Activated CD4-positive, alpha-beta memory T cell treated with anti-CD3 and anti-CD28 coated beads, Interleukin-2, amount 10 ng/mL, durations not matched to agents 7 days and 5 days (primary cell): Measurements from ENCODE around the gene KRT222. TPM values are rescaled to one million over a fixed set of nuclear protein-coding genes. Genes with fewer than 3 reads are reported as not detected.

Experiments used
- CTCF ChIA-PET: fragments of 350-600 bp; sonication (Branson Sonifier 250); formaldehyde crosslinking; loops from one replicate; lab custom pipeline; 2021; ENCODE audit warnings: antibody characterized with exemption, inconsistent platforms; lab: Charles Lee
- POLR2A ChIA-PET: fragments of 350-600 bp; sonication (Branson Sonifier 250); formaldehyde crosslinking; loops from one replicate; lab custom pipeline; 2021; ENCODE audit warnings: antibody characterized with exemption; lab: Charles Lee
- DNase-seq: peaks from one replicate; pipeline ENCODE4 v3.0.0-alpha.2; 2020
- H3K27ac Mint-ChIP-seq: one replicate; pipeline ENCODE4 v1.8.0; 2021; ENCODE audit warnings: mild to moderate bottlenecking, mixed read lengths
- H3K27me3 Mint-ChIP-seq: one replicate; pipeline ENCODE4 v1.8.0; 2021; ENCODE audit warnings: mixed read lengths
- H3K36me3 Mint-ChIP-seq: one replicate; pipeline ENCODE4 v1.8.0; 2021; ENCODE audit warnings: low read depth, mixed read lengths
- H3K4me1 Mint-ChIP-seq: one replicate; pipeline ENCODE4 v1.8.0; 2021; ENCODE audit warnings: mixed read lengths
- H3K4me3 Mint-ChIP-seq: one replicate; pipeline ENCODE4 v1.8.0; 2021; ENCODE audit warnings: mild to moderate bottlenecking, mixed read lengths
- H3K9me3 Mint-ChIP-seq: one replicate; pipeline ENCODE4 v1.8.0; 2021; ENCODE audit warnings: mixed read lengths
- total RNA-seq, 2 experiments: library from RNA; stranded (reverse); gene quantifications; one replicate each; pipeline ENCODE4 v1.2.3, GENCODE V29; 2021

Gene KRT222
- total RNA-seq, 2 experiments from 2014 or later = not detected

DNA sequence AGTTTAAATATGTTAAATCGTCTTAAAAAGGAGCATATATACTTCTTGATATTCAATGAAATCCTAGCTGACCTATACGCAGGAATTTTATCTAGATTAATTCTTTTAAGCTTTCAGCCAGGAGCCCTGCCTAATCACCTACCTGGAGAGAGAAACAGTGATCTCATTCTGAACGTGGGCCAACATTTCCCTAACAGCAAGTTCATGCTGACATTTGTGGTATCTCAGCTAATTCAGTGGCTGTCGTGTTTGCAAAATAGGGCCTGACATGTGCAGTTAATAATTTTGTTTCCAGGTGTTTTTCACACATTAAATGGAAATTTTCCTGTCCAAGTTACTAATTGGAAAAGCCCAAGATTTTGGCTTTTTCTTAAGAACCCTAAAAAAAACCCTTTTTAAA, 21.2 kb upstream of the KRT222 start:
- DNase-seq = no peak
- H3K4me1 Mint-ChIP-seq = no peaks in the 10 kb centered on the region
- H3K4me3 Mint-ChIP-seq = no peak overlapping the region
- H3K9me3 Mint-ChIP-seq = no peaks in the 10 kb centered on the region
- H3K36me3 Mint-ChIP-seq = no peaks in the 10 kb centered on the region
- CTCF ChIA-PET = interaction anchor here (1.2 to 1.3 kb wide), 2 partner anchors 10 to 65 kb away, joined by 3 read pairs; no protein-coding TSS in a partner anchor
- POLR2A ChIA-PET = no interaction called here
- H3K27me3 Mint-ChIP-seq = peaks cover 19% of the 10 kb centered on the region
- no peak overlapping the region for H3K27ac Mint-ChIP-seq

DNA sequence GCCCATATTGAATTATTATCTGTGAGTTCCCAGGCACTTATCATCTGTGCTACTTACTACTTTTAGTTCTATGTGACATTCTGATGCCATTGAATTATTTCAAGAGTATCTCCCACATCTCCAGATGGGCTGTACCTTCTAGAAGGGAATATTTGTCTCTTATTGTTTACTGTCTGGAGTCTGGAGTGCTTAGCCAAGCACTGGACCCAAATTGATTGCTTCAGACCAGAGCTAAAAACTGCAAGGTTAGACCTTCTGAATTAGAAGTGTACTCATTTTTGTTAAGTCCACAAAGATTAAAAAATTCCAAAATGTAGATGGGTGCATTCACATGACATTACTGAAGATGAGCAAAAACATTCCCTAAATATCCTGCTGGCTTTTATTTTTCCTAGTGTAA, 16.0 kb upstream of the KRT222 start:
- Mint-ChIP-seq H3K27me3 (peaks cover 37% of the 10 kb centered on the region), H3K4me1 (peaks cover 3% of the 10 kb centered on the region), H3K4me3 (no peak overlapping the region), H3K27ac (no peak overlapping the region), H3K36me3 (no peaks in the 10 kb centered on the region), H3K9me3 (no peaks in the 10 kb centered on the region)
- DNase-seq = no peak
- ChIA-PET CTCF (no interaction called here), POLR2A (no interaction called here)

DNA sequence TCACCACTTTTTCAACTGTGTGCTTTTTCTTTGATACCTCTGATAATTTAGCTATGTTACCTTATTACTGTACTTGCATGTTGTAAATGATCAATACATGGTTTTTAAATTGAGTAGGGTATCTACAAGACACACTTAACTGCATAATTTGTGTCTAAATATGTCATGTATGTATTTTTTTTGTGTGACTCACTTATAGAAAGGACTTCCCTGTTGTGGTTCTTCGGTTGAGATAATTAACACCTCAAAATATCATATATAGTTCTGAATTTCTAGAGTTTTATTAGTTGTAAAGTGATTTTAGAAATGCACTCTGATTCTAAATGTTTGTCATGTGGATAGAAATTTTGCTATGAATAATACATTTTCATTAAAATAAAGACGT, 14.5 kb upstream of the KRT222 start:
- ChIA-PET POLR2A (no interaction called here), CTCF (no interaction called here)
- Mint-ChIP-seq H3K36me3 (no peaks in the 10 kb centered on the region), H3K4me1 (peaks cover 3% of the 10 kb centered on the region), H3K27me3 (peaks cover 46% of the 10 kb centered on the region), H3K4me3 (no peak overlapping the region), H3K27ac (no peak overlapping the region), H3K9me3 (no peaks in the 10 kb centered on the region)
- no peak for DNase-seq

DNA sequence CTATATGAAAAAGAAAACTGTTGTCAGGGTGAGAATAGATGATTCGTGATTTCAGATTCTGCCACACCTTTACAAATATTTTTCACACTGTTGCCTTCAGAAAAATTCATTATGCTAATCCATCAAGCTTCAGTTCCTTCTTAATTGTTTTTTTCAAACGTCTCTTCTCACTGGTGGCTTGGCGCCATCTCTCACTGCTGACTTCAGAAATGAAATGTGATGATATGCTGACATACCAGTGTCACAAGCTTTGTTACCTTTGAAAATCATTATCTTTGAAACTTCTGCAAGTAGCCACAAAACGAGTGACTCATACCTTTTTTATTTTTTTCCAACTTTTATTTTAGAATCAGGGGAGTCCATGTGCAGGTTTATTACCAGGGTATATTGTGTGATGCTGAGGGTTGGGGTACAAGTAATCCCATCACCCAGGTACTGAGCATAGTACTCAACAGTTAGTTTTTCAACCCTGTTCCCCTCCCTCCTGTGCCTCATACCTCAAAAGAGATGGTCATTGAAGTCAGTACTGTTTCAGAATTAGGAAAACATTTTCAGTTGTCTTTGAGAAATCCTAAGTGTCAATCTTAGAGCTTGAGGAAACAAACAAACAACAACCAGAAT, 14.0 kb upstream of the KRT222 start:
- Mint-ChIP-seq H3K4me3 (no peak overlapping the region), H3K4me1 (peaks cover 3% of the 10 kb centered on the region), H3K9me3 (no peaks in the 10 kb centered on the region), H3K36me3 (no peaks in the 10 kb centered on the region), H3K27me3 (peaks cover 50% of the 10 kb centered on the region), H3K27ac (no peak overlapping the region)
- ChIA-PET POLR2A (no interaction called here), CTCF (no interaction called here)
- no peak for DNase-seq

DNA sequence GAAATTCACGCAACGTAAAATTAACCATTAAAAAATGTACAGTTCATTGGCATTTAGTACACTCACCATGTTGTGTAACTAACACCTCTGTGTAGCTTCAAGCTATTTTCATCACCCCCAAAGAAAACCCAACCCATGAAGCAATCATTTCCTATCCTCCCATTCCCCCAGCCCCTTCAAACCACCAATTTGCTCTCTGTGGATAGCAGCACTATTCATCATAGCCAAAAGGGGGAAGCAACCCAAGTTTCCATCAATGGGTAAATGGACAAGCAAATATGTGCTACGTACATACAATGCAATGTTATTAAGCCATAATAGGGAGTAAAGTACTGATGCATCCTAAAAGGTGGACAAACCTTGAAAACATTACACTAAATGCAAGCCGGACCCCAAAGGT, 10.9 kb upstream of the KRT222 start:
- DNase-seq = no peak
- no peaks in the 10 kb centered on the region for H3K36me3 Mint-ChIP-seq
- H3K27me3 Mint-ChIP-seq = peaks cover 51% of the 10 kb centered on the region
- H3K4me3 Mint-ChIP-seq = no peak overlapping the region
- H3K9me3 Mint-ChIP-seq = no peaks in the 10 kb centered on the region
- ChIA-PET POLR2A (no interaction called here), CTCF (no interaction called here)
- H3K4me1 Mint-ChIP-seq = peaks cover 3% of the 10 kb centered on the region
- H3K27ac Mint-ChIP-seq = no peak overlapping the region

DNA sequence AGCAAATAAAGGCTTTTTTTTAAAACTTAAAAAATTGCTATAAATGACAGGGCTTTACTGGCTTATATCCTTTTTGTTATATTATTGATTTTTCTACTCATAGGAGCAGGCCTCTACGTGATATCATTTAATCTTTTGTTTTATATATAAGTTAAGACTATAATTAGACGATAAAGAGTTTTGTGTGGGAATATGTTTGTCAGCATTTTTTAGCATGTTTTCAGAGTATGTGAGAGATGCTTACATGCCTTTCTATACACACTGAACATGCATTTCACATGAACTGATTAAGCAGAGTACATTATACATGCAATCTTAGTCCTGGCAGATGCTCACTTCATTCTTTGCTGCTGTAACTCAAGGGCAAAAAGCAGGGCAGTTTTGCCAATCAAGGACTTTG, 7.7 kb upstream of the KRT222 start:
- CTCF ChIA-PET = interaction anchor here (0.6 kb wide), 1 partner anchor 1279 kb away, joined by 3 read pairs; no protein-coding TSS in a partner anchor
- no peak for DNase-seq
- Mint-ChIP-seq H3K36me3 (no peaks in the 10 kb centered on the region), H3K27ac (no peak overlapping the region), H3K9me3 (no peaks in the 10 kb centered on the region), H3K4me3 (no peak overlapping the region), H3K27me3 (peaks cover 45% of the 10 kb centered on the region), H3K4me1 (no peaks in the 10 kb centered on the region)
- POLR2A ChIA-PET = no interaction called here

DNA sequence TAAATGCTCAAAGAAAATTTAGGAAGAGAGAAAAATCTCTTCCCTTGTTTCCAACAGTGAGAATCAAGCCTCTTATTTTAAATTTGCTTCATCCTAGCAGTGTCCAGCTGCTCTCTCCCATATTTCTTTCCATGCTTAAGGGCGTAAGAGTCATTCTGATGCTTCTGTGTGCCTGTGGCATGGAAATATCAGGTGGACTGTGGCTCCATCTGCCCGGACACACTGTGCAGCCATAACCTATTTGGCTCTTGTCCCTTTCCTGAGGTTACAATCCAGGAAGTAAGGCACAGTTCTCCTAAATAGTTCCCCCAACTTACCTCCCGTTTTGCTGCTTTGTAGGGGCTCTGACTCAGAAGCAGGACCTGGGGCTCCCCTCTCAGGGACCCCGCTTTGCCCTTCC, 6.3 kb upstream of the KRT222 start:
- peaks cover 40% of the 10 kb centered on the region for H3K27me3 Mint-ChIP-seq
- no peaks in the 10 kb centered on the region for H3K36me3 Mint-ChIP-seq
- DNase-seq = no peak
- H3K4me3 Mint-ChIP-seq = no peak overlapping the region
- ChIA-PET POLR2A (no interaction called here), CTCF (no interaction called here)
- H3K27ac Mint-ChIP-seq = no peak overlapping the region
- H3K4me1 Mint-ChIP-seq = no peaks in the 10 kb centered on the region
- no peaks in the 10 kb centered on the region for H3K9me3 Mint-ChIP-seq

DNA sequence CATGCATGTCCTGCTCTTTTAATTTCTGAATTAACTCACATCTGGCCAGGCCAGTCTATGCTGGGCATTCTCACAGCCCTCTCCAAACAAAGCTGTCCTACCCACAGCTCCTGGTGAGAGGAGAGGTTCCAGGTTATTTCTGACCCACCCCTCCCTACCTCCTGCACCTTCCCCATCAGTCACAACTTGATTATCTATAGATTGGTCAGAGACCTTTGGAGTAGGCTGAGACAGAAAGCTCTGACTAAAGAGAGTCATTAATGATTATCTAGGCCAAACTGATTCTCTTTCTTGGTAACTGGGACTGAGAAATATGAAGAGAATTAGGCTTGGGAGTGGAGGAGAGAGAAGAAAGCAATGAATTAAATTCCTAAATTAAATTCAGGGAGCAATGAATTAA, 1.4 kb upstream of the KRT222 start:
- Mint-ChIP-seq H3K27me3 (peaks cover 45% of the 10 kb centered on the region), H3K36me3 (no peaks in the 10 kb centered on the region), H3K9me3 (no peaks in the 10 kb centered on the region), H3K4me1 (peaks cover 3% of the 10 kb centered on the region), H3K27ac (no peak overlapping the region), H3K4me3 (no peak overlapping the region)
- ChIA-PET POLR2A (no interaction called here), CTCF (no interaction called here)
- DNase-seq = no peak

DNA sequence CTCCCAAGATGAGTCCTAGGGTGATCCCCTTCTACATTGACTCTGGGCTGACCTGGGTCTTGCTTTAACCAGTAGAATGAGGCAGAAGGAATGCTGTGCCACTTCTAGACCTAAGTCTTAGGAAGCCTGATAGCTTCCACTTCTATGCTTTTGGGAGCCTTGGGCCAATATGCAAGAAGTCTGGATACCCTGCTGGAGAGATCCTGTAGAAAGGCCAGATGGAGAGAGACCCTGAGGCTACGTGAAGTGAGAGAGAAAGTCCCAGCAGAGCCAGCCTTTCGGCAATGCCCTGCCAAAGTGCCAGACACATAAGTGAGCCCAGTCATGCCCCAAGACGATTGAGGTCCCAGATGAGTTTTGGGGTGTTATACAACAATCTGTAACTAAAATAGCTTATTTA, 1.7 kb downstream of the KRT222 start:
- POLR2A ChIA-PET = interaction anchor here (1.4 kb wide), 1 partner anchor 15 kb away, joined by 3 read pairs; no protein-coding TSS in a partner anchor
- Mint-ChIP-seq H3K4me3 (no peak overlapping the region), H3K9me3 (no peaks in the 10 kb centered on the region), H3K4me1 (peaks cover 7% of the 10 kb centered on the region), H3K27me3 (peaks cover 49% of the 10 kb centered on the region), H3K36me3 (no peaks in the 10 kb centered on the region), H3K27ac (no peak overlapping the region)
- CTCF ChIA-PET = interaction anchor here (1.2 kb wide), 1 partner anchor 35 kb away, joined by 3 read pairs; no protein-coding TSS in a partner anchor
- no peak for DNase-seq

DNA sequence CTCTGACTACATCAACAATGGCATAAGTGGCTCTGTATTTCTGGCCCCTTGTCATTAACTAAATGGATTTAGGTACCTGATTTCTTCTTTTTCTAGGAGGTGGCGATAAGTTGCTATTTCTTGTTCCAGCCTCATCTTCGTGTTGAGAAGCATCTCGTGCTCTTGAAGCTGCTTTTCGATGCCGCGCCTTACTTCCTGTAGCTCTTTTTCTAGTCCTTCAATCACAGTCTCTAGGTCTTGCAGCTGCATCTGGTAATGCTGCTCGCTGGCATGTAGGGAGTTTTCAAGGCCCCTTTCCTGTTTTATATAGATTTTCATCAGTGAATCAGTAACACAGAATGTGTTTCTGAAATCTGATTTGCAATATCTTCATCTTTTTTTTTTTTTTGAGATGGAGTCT, 5.1 kb downstream of the KRT222 start:
- Mint-ChIP-seq H3K27ac (no peak overlapping the region), H3K4me3 (no peak overlapping the region), H3K4me1 (peaks cover 6% of the 10 kb centered on the region), H3K27me3 (peaks cover 45% of the 10 kb centered on the region), H3K9me3 (no peaks in the 10 kb centered on the region), H3K36me3 (no peaks in the 10 kb centered on the region)
- POLR2A ChIA-PET = interaction anchor here (1.3 kb wide), 1 partner anchor 13 kb away, joined by 5 read pairs; the partner anchor contains the start of gene SMARCE1
- CTCF ChIA-PET = no interaction called here
- DNase-seq = no peak

DNA sequence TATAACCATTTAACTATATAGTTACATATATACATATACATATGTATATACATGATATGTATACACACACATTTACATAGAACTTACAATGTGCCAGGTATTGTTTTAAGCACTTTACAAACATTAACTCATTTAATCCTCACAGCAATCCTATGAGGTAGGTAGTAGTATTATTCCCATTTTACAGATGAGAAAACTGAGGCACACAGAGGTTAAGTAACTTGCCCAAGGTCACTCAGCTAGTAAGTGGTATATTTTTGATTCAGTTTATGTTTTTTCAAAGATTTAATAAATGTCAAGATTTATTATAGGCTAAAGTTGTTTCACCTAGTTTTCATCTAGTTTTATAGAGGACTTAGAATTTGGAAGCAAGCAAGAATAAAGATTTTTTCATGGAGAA, 6.6 kb downstream of the KRT222 start:
- H3K27me3 Mint-ChIP-seq = peaks cover 38% of the 10 kb centered on the region
- CTCF ChIA-PET = no interaction called here
- peaks cover 4% of the 10 kb centered on the region for H3K4me1 Mint-ChIP-seq
- H3K27ac Mint-ChIP-seq = no peak overlapping the region
- no peaks in the 10 kb centered on the region for H3K9me3 Mint-ChIP-seq
- H3K4me3 Mint-ChIP-seq = no peak overlapping the region
- POLR2A ChIA-PET = no interaction called here
- H3K36me3 Mint-ChIP-seq = no peaks in the 10 kb centered on the region
- DNase-seq = no peak

DNA sequence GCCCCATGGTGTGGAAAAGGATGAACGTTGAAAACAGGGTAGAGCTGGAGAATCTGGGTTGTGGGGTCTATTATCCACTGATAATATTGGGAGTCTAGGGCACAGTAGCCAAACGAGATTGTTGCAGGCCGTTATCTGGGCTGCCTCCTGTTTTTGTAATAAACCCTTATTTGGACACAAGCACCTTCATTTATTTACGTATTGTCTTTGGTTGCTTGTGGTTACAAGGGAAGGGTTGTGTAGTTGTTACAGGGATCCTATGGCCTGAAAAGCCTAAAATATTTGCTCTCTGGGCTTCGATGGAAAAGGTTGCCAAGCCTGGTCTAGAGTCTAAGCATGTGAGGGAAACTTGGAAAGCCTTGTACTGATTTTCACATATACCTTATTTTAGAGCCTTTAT, 13.0 kb downstream of the KRT222 start:
- H3K27ac Mint-ChIP-seq = no peak overlapping the region
- H3K4me3 Mint-ChIP-seq = no peak overlapping the region
- peaks cover 9% of the 10 kb centered on the region for H3K27me3 Mint-ChIP-seq
- H3K9me3 Mint-ChIP-seq = no peaks in the 10 kb centered on the region
- DNase-seq = no peak
- H3K36me3 Mint-ChIP-seq = peaks cover 7% of the 10 kb centered on the region
- H3K4me1 Mint-ChIP-seq = peaks cover 13% of the 10 kb centered on the region
- ChIA-PET POLR2A (no interaction called here), CTCF (no interaction called here)

DNA sequence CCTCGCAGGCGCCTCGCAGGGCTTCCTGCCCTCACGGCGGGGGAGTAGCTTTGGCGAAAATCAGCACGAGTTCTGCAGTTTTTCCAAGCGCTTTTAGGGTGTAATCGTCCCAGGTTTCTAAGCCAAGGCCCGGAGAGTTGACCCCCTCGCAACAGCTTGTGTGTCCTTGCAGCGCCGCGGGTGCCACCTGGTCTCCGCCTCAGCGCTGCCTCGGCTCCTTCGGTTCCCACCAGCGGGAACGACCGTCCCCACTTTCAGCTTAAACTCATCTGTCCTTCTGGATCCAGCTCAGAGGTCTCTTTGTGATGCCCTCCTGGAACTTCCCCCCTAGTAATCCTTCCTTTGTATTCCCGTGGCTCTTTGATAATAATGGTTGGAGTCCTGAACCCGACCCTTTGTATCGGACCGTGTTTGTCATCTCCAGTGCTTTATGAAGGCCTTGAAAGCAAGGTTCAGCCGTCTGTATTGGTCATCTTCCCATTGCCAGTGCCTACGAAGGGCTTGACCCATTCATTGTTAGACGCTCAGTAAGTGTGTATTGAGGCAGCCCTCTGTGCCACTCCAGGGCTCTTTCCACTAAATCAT, 16.5 kb downstream of the KRT222 start:
- DNase-seq = no peak
- Mint-ChIP-seq H3K27me3 (no peaks in the 10 kb centered on the region), H3K4me1 (peaks cover 48% of the 10 kb centered on the region), H3K4me3 (peak overlapping the region; percentile 95), H3K36me3 (peaks cover 28% of the 10 kb centered on the region), H3K27ac (peak overlapping the region; percentile 94), H3K9me3 (no peaks in the 10 kb centered on the region)
- ChIA-PET POLR2A (interaction anchor here (0.8 to 5.0 kb wide), 14 partner anchors 14 to 1017 kb away, joined by 3 to 66 read pairs (median 6); partner anchors contain the start of gene CCR7), CTCF (interaction anchor here (1.1 to 3.6 kb wide), 4 partner anchors 24 to 88 kb away, joined by 3 to 18 read pairs (median 10); no protein-coding TSS in a partner anchor)
